Stimulated activated effector memory CD8-positive, alpha-beta T cell treated with anti-CD3 and anti-CD28 coated beads, Interleukin-12 subunit alpha, Interleukin-12 subunit beta, amount 100 ng/mL, for 72 hours (primary cell): Measurements from ENCODE around the gene MACROD2.
"Not testable (repeated sequence)": the region's sequence is repeated elsewhere in the genome, so short reads cannot be mapped to it uniquely, and the experiment has no call there.

Source experiments
- ATAC-seq: fragments of 150-1000 bp; cut with Tn5 transposase; 2 replicates; pipeline ENCODE4 v1.10.0; 2021
- DNase-seq, 2 donors: peaks; one replicate each; pipeline ENCODE4 v3.0.0; 2021 to 2022; ENCODE audit warnings: low spot score in 2 of 2
- H3K27ac Mint-ChIP-seq: one replicate; pipeline ENCODE4 v1.8.0; 2022; ENCODE audit warnings: mild to moderate bottlenecking, mixed read lengths
- H3K36me3 Mint-ChIP-seq: one replicate; pipeline ENCODE4 v1.8.0; 2022; ENCODE audit warnings: mild to moderate bottlenecking, mixed read lengths
- H3K4me1 Mint-ChIP-seq: one replicate; pipeline ENCODE4 v1.8.0; 2022; ENCODE audit warnings: mixed read lengths
- H3K4me3 Mint-ChIP-seq: one replicate; pipeline ENCODE4 v1.8.0; 2022; ENCODE audit warnings: mild to moderate bottlenecking, mixed read lengths
- H3K9me3 Mint-ChIP-seq: one replicate; pipeline ENCODE4 v1.8.0; 2022; ENCODE audit warnings: mixed read lengths

Gene MACROD2

GRCh38 chr20:14197097-14197496 lies 201.8 kb downstream of the MACROD2 start:
- no peaks in the 10 kb centered on the region for H3K36me3 Mint-ChIP-seq
- H3K4me3 Mint-ChIP-seq = no peak overlapping the region
- H3K9me3 Mint-ChIP-seq = peaks cover 18% of the 10 kb centered on the region
- ATAC-seq (no peak), DNase-seq (no peak)
- H3K27ac Mint-ChIP-seq = no peak overlapping the region
- no peaks in the 10 kb centered on the region for H3K4me1 Mint-ChIP-seq

- Mint-ChIP-seq H3K4me3 (no peak overlapping the region), H3K9me3 (peaks cover 16% of the 10 kb centered on the region), H3K36me3 (no peaks in the 10 kb centered on the region), H3K4me1 (no peaks in the 10 kb centered on the region), H3K27ac (no peak overlapping the region)
- DNase-seq (no peak), ATAC-seq (no peak)
These were observed 203.1 kb downstream of the MACROD2 start for GRCh38 chr20:14198416-14198815.

GRCh38 chr20:14199111-14199510 lies 203.8 kb downstream of the MACROD2 start:
- peaks cover 12% of the 10 kb centered on the region for H3K9me3 Mint-ChIP-seq
- H3K36me3 Mint-ChIP-seq = no peaks in the 10 kb centered on the region
- no peaks in the 10 kb centered on the region for H3K4me1 Mint-ChIP-seq
- ATAC-seq (no peak), DNase-seq (no peak)
- H3K27ac Mint-ChIP-seq = no peak overlapping the region
- no peak overlapping the region for H3K4me3 Mint-ChIP-seq

- Mint-ChIP-seq H3K27ac (no peak overlapping the region), H3K4me1 (no peaks in the 10 kb centered on the region), H3K9me3 (peaks cover 15% of the 10 kb centered on the region), H3K4me3 (no peak overlapping the region), H3K36me3 (no peaks in the 10 kb centered on the region)
- ATAC-seq (peak; percentile 34), DNase-seq (no peak)
These were observed 208.3 kb downstream of the MACROD2 start for GRCh38 chr20:14203657-14204056.

GRCh38 chr20:14207591-14207990 lies 212.3 kb downstream of the MACROD2 start:
- ATAC-seq (no peak), DNase-seq (no peak)
- H3K9me3 Mint-ChIP-seq = peaks cover 11% of the 10 kb centered on the region
- H3K4me1 Mint-ChIP-seq = no peaks in the 10 kb centered on the region
- no peak overlapping the region for H3K4me3 Mint-ChIP-seq
- no peaks in the 10 kb centered on the region for H3K36me3 Mint-ChIP-seq
- H3K27ac Mint-ChIP-seq = no peak overlapping the region

GRCh38 chr20:14208956-14209355 lies 213.6 kb downstream of the MACROD2 start:
- no peak overlapping the region for H3K4me3 Mint-ChIP-seq
- ATAC-seq (no peak), DNase-seq (no peak)
- H3K4me1 Mint-ChIP-seq = no peaks in the 10 kb centered on the region
- no peaks in the 10 kb centered on the region for H3K36me3 Mint-ChIP-seq
- H3K27ac Mint-ChIP-seq = no peak overlapping the region
- peaks cover 11% of the 10 kb centered on the region for H3K9me3 Mint-ChIP-seq

- Mint-ChIP-seq H3K36me3 (no peaks in the 10 kb centered on the region), H3K4me3 (no peak overlapping the region), H3K27ac (no peak overlapping the region), H3K4me1 (no peaks in the 10 kb centered on the region), H3K9me3 (peaks cover 11% of the 10 kb centered on the region)
- ATAC-seq (no peak), DNase-seq (no peak)
These were observed 214.8 kb downstream of the MACROD2 start for GRCh38 chr20:14210146-14210545.

GRCh38 chr20:14214046-14214445 lies 218.7 kb downstream of the MACROD2 start:
- ATAC-seq = no peak
- no peak overlapping the region for H3K27ac Mint-ChIP-seq
- H3K4me3 Mint-ChIP-seq = no peak overlapping the region
- no peak for DNase-seq
- no peaks in the 10 kb centered on the region for H3K4me1 Mint-ChIP-seq
- peaks cover 7% of the 10 kb centered on the region for H3K9me3 Mint-ChIP-seq
- H3K36me3 Mint-ChIP-seq = no peaks in the 10 kb centered on the region

GRCh38 chr20:14215880-14216279 lies 220.6 kb downstream of the MACROD2 start:
- H3K4me1 Mint-ChIP-seq, ATAC-seq, H3K9me3 Mint-ChIP-seq, H3K27ac Mint-ChIP-seq, DNase-seq, H3K4me3 Mint-ChIP-seq, H3K36me3 Mint-ChIP-seq: not testable (repeated sequence)

- DNase-seq = no peak
- H3K4me1 Mint-ChIP-seq = no peaks in the 10 kb centered on the region
- no peak for ATAC-seq
- H3K9me3 Mint-ChIP-seq = peaks cover 8% of the 10 kb centered on the region
- H3K27ac Mint-ChIP-seq = no peak overlapping the region
- no peak overlapping the region for H3K4me3 Mint-ChIP-seq
- H3K36me3 Mint-ChIP-seq = no peaks in the 10 kb centered on the region
These were observed 224.6 kb downstream of the MACROD2 start for GRCh38 chr20:14219801-14220461.

GRCh38 chr20:14220986-14221385 lies 225.7 kb downstream of the MACROD2 start:
- ATAC-seq (no peak), DNase-seq (no peak)
- H3K4me3 Mint-ChIP-seq = no peak overlapping the region
- H3K9me3 Mint-ChIP-seq = peaks cover 11% of the 10 kb centered on the region
- no peaks in the 10 kb centered on the region for H3K4me1 Mint-ChIP-seq
- H3K36me3 Mint-ChIP-seq = no peaks in the 10 kb centered on the region
- no peak overlapping the region for H3K27ac Mint-ChIP-seq

- Mint-ChIP-seq H3K9me3 (peaks cover 11% of the 10 kb centered on the region), H3K36me3 (no peaks in the 10 kb centered on the region), H3K27ac (no peak overlapping the region), H3K4me3 (no peak overlapping the region), H3K4me1 (no peaks in the 10 kb centered on the region)
- ATAC-seq (no peak), DNase-seq (no peak)
These were observed 228.5 kb downstream of the MACROD2 start for GRCh38 chr20:14223806-14224205.

GRCh38 chr20:14226051-14227049 lies 231.0 kb downstream of the MACROD2 start:
- H3K27ac Mint-ChIP-seq, H3K4me3 Mint-ChIP-seq: not testable (repeated sequence)

GRCh38 chr20:14232650-14233049 lies 237.3 kb downstream of the MACROD2 start:
- no peak for DNase-seq
- no peak overlapping the region for H3K4me3 Mint-ChIP-seq

More at GRCh38 chr20:14226051-14227049, 231.0 kb downstream of the MACROD2 start:
- H3K36me3 Mint-ChIP-seq, DNase-seq, ATAC-seq, H3K4me1 Mint-ChIP-seq: not testable (repeated sequence)
- peaks cover 11% of the 10 kb centered on the region for H3K9me3 Mint-ChIP-seq

GRCh38 chr20:14234666-14235295 lies 239.5 kb downstream of the MACROD2 start:
- H3K9me3 Mint-ChIP-seq = peaks cover 2% of the 10 kb centered on the region
- H3K36me3 Mint-ChIP-seq = no peaks in the 10 kb centered on the region
- H3K27ac Mint-ChIP-seq = no peak overlapping the region
- DNase-seq = no peak
- ATAC-seq = no peak
- no peak overlapping the region for H3K4me3 Mint-ChIP-seq
- no peaks in the 10 kb centered on the region for H3K4me1 Mint-ChIP-seq

More at GRCh38 chr20:14232650-14233049, 237.3 kb downstream of the MACROD2 start:
- Mint-ChIP-seq H3K4me1 (no peaks in the 10 kb centered on the region), H3K27ac (no peak overlapping the region), H3K36me3 (no peaks in the 10 kb centered on the region), H3K9me3 (peaks cover 6% of the 10 kb centered on the region)
- no peak for ATAC-seq
